PC-3 (cell line): ENCODE measurements around the gene SAMD4A.

Experiments
- EZH2 ChIP-seq: fragments of 300-600 bp; sonication (generic); IDR thresholded peaks from one replicate; pipeline ENCODE4 v1.6.1; 2017; ENCODE audit warnings: antibody characterized with exemption, mild to moderate bottlenecking, low read length; ENCODE audit not compliant: unreplicated experiment
- TF ChIP-seq, protein P1 (sequence below): fragments of 300-600 bp; sonication (generic); conservative IDR thresholded peaks from 2 replicates; pipeline ENCODE4 v1.5.1; 2017; ENCODE audit warnings: antibody characterized with exemption, low read depth, mild to moderate bottlenecking, low read length

DNA sequence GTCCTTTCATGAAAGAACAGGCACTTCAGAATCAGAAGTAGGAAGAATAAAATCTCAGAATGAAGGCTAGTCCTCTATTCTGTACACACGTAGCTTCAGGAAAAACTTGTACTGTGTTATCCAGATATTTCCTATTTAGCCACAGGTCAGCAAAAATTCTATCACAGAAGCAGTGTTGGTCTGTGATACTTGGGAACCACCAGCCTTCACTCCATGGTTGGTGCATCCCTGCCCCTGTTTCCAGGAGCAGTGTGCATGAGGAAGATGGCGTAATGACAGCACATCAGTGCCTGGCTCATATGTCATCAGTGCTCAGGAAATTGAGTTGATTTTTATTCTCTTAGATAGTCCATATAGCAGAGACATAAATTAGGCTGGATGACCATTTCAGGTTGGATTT is 87.7 kb downstream of the SAMD4A start:
- TF ChIP-seq, protein P1, sequence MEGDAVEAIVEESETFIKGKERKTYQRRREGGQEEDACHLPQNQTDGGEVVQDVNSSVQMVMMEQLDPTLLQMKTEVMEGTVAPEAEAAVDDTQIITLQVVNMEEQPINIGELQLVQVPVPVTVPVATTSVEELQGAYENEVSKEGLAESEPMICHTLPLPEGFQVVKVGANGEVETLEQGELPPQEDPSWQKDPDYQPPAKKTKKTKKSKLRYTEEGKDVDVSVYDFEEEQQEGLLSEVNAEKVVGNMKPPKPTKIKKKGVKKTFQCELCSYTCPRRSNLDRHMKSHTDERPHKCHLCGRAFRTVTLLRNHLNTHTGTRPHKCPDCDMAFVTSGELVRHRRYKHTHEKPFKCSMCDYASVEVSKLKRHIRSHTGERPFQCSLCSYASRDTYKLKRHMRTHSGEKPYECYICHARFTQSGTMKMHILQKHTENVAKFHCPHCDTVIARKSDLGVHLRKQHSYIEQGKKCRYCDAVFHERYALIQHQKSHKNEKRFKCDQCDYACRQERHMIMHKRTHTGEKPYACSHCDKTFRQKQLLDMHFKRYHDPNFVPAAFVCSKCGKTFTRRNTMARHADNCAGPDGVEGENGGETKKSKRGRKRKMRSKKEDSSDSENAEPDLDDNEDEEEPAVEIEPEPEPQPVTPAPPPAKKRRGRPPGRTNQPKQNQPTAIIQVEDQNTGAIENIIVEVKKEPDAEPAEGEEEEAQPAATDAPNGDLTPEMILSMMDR: no peak
- TF ChIP-seq EZH2: no peak
